HCT116 (cell line): ENCODE results near the gene DQX1. TPM values are rescaled to one million over a fixed set of nuclear protein-coding genes. Genes with fewer than 3 reads are reported as not detected.

Source experiments
- ATAC-seq: fragments of 200-7000 bp; cut with Tn5 transposase; 2 replicates; pipeline ENCODE4 v1.9.1; 2020; ENCODE audit warnings: mild to moderate bottlenecking, moderate library complexity
- BruUV-seq: library from RNA; stranded (reverse); fragments of 400-500 nt; replicated peaks from 2 replicates; lab custom pipeline; 2021; lab: Mats Ljungman, UMichigan
- CTCF ChIA-PET: fragments of 300-600 bp; sonication (Branson Sonifier 250); formaldehyde crosslinking; loops from one replicate; lab custom pipeline; 2021; ENCODE audit warnings: antibody characterized with exemption; lab: Charles Lee
- POLR2A ChIA-PET: fragments of 300-600, 350-600 bp; sonication (Branson Sonifier 250); formaldehyde crosslinking; loops from one replicate; lab custom pipeline; 2021; ENCODE audit warnings: antibody characterized with exemption; lab: Charles Lee
- RAD21 ChIA-PET, 2 experiments: fragments of 300-600 bp; sonication (Branson Sonifier 250); formaldehyde crosslinking; loops; one replicate each; lab custom pipeline; 2023; ENCODE audit warnings: low total read pairs in 2 of 2; ENCODE audit not compliant: uncharacterized antibody in 2 of 2, unreplicated experiment in 2 of 2, low non-redundant PET in 1 of 2; lab: Charles Lee
- DNase-seq: peaks from one replicate; pipeline ENCODE4 v3.0.0-alpha.2; 2010; ENCODE audit warnings: low read depth, low spot score
- H2AFZ ChIP-seq: fragments of 200-600 bp; shearing (Covaris generic), sonication (generic); 2 replicates; pipeline ENCODE4 v1.6.1; 2017; ENCODE audit warnings: low read depth, mixed run types, mixed read lengths, antibody characterized with exemption, low read length; ENCODE audit not compliant: poor library complexity, severe bottlenecking
- H3K27ac ChIP-seq: 2 replicates; pipeline ENCODE4 v1.5.1; 2012; ENCODE audit warnings: low read depth, low read length
- H3K27me3 ChIP-seq: fragments of 200-600 bp; sonication (generic); 2 replicates; pipeline ENCODE4 v1.6.1; 2016; ENCODE audit warnings: mixed run types, low read length, mixed read lengths; ENCODE audit not compliant: insufficient read depth
- H3K36me3 ChIP-seq, 2 experiments: fragments of 200-500 bp in 1 of 2; fragments of 200-600 bp in 1 of 2; sonication (Bioruptor generic) in 1 of 2; sonication (generic) in 1 of 2; 2 replicates each; pipeline versions ENCODE4 v1.5.1 to v1.6.1; 2014 to 2016; ENCODE audit warnings: low read length in 2 of 2, inconsistent platforms in 1 of 2, mixed read lengths in 1 of 2, mixed run types in 1 of 2; ENCODE audit not compliant: insufficient read depth in 2 of 2, control insufficient read depth in 1 of 2
- H3K4me1 ChIP-seq, 2 experiments: fragments of 200-600 bp in 1 of 2; sonication (generic) in 1 of 2; 2 replicates each; pipeline versions ENCODE4 v1.5.1 to v1.6.1; 2012 to 2017; ENCODE audit warnings: low read length in 2 of 2, inconsistent platforms in 1 of 2, mild to moderate bottlenecking in 1 of 2, mixed read lengths in 1 of 2, mixed run types in 1 of 2, moderate library complexity in 1 of 2; ENCODE audit not compliant: insufficient read depth in 2 of 2, control insufficient read depth in 1 of 2
- H3K4me2 ChIP-seq: fragments of 200-600 bp; sonication (generic); 2 replicates; pipeline ENCODE4 v1.6.1; 2017; ENCODE audit warnings: mixed run types, low read length, mixed read lengths
- H3K4me3 ChIP-seq, 2 experiments: fragments of 200-600 bp in 1 of 2; sonication (generic) in 1 of 2; replicated peaks in 1 of 2; 2 replicates each; pipeline ENCODE4 v1.5.1; 2011 to 2016; ENCODE audit warnings: low read length in 2 of 2, control low read depth in 1 of 2, low read depth in 1 of 2, mild to moderate bottlenecking in 1 of 2, mixed read lengths in 1 of 2, mixed run types in 1 of 2
- H3K79me2 ChIP-seq: fragments of 200-600 bp; sonication (generic); 2 replicates; pipeline ENCODE4 v1.6.1; 2017; ENCODE audit warnings: mild to moderate bottlenecking, mixed run types, low read length, moderate library complexity, mixed read lengths; ENCODE audit not compliant: insufficient read depth
- H3K9ac ChIP-seq: fragments of 200-600 bp; sonication (generic); 2 replicates; pipeline ENCODE4 v1.6.1; 2016; ENCODE audit warnings: low read length, mixed read lengths
- H3K9me2 ChIP-seq: fragments of 200-600 bp; sonication (generic), shearing (Covaris generic); 2 replicates; pipeline ENCODE4 v1.6.1; 2017; ENCODE audit warnings: mixed run types, mild to moderate bottlenecking, moderate library complexity; ENCODE audit not compliant: insufficient read depth
- H3K9me3 ChIP-seq, 2 experiments: fragments of 200-500 bp in 1 of 2; fragments of 200-600 bp in 1 of 2; sonication (Bioruptor generic) in 1 of 2; sonication (generic) in 1 of 2; 2 replicates each; pipeline ENCODE4 v1.6.1; 2014 to 2017; ENCODE audit warnings: low read length in 2 of 2, mixed read lengths in 2 of 2, inconsistent platforms in 1 of 2, low read depth in 1 of 2, mild to moderate bottlenecking in 1 of 2, mixed run types in 1 of 2, moderate library complexity in 1 of 2; ENCODE audit not compliant: control insufficient read depth in 1 of 2, insufficient read depth in 1 of 2
- H4K20me1 ChIP-seq: fragments of 200-600 bp; sonication (generic), shearing (Covaris generic); 2 replicates; pipeline ENCODE4 v1.6.1; 2017; ENCODE audit warnings: mixed run types, mild to moderate bottlenecking, moderate library complexity; ENCODE audit not compliant: insufficient read depth
- EGR1 ChIP-seq: IDR thresholded peaks from 2 replicates; pipeline ENCODE4 v1.6.1; 2012; ENCODE audit warnings: low read depth
- EZH2phosphoT487 ChIP-seq: fragments of 200-600 bp; IDR thresholded peaks from 2 replicates; pipeline ENCODE4 v1.6.1; 2018; ENCODE audit warnings: antibody characterized with exemption, borderline replicate concordance
- JUND ChIP-seq: IDR thresholded peaks from 2 replicates; pipeline ENCODE4 v1.6.1; 2012
- POLR2A ChIP-seq: IDR thresholded peaks from 2 replicates; pipeline ENCODE4 v1.7.0; 2011; ENCODE audit warnings: borderline replicate concordance; ENCODE audit not compliant: insufficient read depth, insufficient read length; ENCODE audit errors: extremely low read depth
- RAD21 ChIP-seq: IDR thresholded peaks from 2 replicates; pipeline ENCODE4 v1.6.1; 2012; ENCODE audit warnings: low read depth, mild to moderate bottlenecking
- SP1 ChIP-seq: IDR thresholded peaks from 2 replicates; pipeline ENCODE4 v1.6.1; 2012; ENCODE audit warnings: low read depth
- SRF ChIP-seq: IDR thresholded peaks from 2 replicates; pipeline ENCODE4 v1.6.1; 2012; ENCODE audit warnings: low read depth
- YY1 ChIP-seq: IDR thresholded peaks from 2 replicates; pipeline ENCODE4 v1.6.1; 2011; ENCODE audit warnings: low read length, low read depth, moderate library complexity, mild to moderate bottlenecking; ENCODE audit not compliant: insufficient replicate concordance; ENCODE audit errors: extremely low read depth
- ZFX ChIP-seq: fragments of 450-650 bp; IDR thresholded peaks from 2 replicates; pipeline ENCODE4 v1.6.1; 2017
- ZNF274 ChIP-seq: fragments of 200-500 bp; sonication (Bioruptor generic); IDR thresholded peaks from 2 replicates; pipeline ENCODE4 v1.6.1; 2014; ENCODE audit warnings: mild to moderate bottlenecking, low read depth, low read length, inconsistent platforms
- intact Hi-C: fragments of 100-400 bp; cut with micrococcal nuclease; formaldehyde crosslinking; loops from 2 replicates; pipeline ENCODE4 v1.10.0; 2022
- total RNA-seq: library from RNA; stranded (reverse); gene quantifications from one replicate; pipeline ENCODE4 v1.2.1, GENCODE V29; 2021; ENCODE audit not compliant: unreplicated experiment
- TF ChIP-seq, protein P1 (sequence below): IDR thresholded peaks from 2 replicates; pipeline ENCODE4 v1.6.1; 2012; ENCODE audit warnings: low read depth

Gene DQX1
- total RNA-seq, 1 experiment from 2014 or later, result 0.98 TPM

DNA sequence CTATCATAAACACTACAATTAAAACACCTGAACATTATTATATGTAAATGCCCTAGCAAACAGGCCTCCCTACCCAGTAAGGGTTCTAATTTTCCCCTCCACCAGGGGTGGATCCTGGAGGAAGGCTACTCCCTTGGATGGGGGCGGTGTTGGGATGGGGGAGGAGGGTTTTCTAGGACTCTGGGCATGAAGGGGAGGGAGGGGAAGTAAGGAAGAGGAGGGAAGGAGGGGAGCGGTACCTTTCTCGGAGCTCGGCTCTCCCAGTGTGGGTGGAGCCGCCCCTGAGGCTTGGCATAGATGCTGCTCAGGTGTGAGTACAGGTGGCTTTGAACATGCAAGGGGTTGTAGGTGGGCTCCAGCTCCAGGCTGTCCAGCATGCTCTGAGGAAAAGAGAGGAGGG is 33.9 kb upstream of the DQX1 start:
- H2AFZ ChIP-seq, result no peak overlapping the region

More for the DNA sequence above, 33.9 kb upstream of the DQX1 start:
- Histone ChIP-seq H3K4me2 (no peak overlapping the region), H3K4me1 (peaks cover 5 to 29% of the 10 kb centered on the region in 2 experiments; a peak in 3 of 4 replicates), H4K20me1 (no peaks in the 10 kb centered on the region), H3K9me3 (no peaks in the 10 kb centered on the region), H3K27me3 (no peaks in the 10 kb centered on the region), H3K79me2 (peaks cover 6% of the 10 kb centered on the region; the same call in 1 of the 2 replicates), H3K36me3 (peaks cover 7 to 9% of the 10 kb centered on the region in 2 experiments; a peak in 3 of 4 replicates), H3K9me2 (no peaks in the 10 kb centered on the region), H3K4me3 (no peak overlapping the region), H3K27ac (no peak overlapping the region), H3K9ac (no peak overlapping the region)
- BruUV-seq, result no TSS peak
- TF ChIP-seq YY1, result no peak
- no peak for TF ChIP-seq ZNF274
- TF ChIP-seq EGR1, result no peak
- TF ChIP-seq SRF, result no peak
- TF ChIP-seq JUND, result no peak
- TF ChIP-seq RAD21, result no peak
- no peak for TF ChIP-seq EZH2phosphoT487
- TF ChIP-seq POLR2A, result no peak
- TF ChIP-seq, protein P1, sequence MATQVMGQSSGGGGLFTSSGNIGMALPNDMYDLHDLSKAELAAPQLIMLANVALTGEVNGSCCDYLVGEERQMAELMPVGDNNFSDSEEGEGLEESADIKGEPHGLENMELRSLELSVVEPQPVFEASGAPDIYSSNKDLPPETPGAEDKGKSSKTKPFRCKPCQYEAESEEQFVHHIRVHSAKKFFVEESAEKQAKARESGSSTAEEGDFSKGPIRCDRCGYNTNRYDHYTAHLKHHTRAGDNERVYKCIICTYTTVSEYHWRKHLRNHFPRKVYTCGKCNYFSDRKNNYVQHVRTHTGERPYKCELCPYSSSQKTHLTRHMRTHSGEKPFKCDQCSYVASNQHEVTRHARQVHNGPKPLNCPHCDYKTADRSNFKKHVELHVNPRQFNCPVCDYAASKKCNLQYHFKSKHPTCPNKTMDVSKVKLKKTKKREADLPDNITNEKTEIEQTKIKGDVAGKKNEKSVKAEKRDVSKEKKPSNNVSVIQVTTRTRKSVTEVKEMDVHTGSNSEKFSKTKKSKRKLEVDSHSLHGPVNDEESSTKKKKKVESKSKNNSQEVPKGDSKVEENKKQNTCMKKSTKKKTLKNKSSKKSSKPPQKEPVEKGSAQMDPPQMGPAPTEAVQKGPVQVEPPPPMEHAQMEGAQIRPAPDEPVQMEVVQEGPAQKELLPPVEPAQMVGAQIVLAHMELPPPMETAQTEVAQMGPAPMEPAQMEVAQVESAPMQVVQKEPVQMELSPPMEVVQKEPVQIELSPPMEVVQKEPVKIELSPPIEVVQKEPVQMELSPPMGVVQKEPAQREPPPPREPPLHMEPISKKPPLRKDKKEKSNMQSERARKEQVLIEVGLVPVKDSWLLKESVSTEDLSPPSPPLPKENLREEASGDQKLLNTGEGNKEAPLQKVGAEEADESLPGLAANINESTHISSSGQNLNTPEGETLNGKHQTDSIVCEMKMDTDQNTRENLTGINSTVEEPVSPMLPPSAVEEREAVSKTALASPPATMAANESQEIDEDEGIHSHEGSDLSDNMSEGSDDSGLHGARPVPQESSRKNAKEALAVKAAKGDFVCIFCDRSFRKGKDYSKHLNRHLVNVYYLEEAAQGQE, result no peak
- no peak for TF ChIP-seq SP1
- no peak for TF ChIP-seq ZFX
- CTCF ChIA-PET, result no interaction called here
- intact Hi-C loops, result no loop called here
- RAD21 ChIA-PET, result no interaction called here
- no peak for DNase-seq
- ATAC-seq, result no peak
- POLR2A ChIA-PET, result no interaction called here
